SK-N-SH (cell line): ENCODE results near the gene FAM149A. TPM values are rescaled to one million over a fixed set of nuclear protein-coding genes. Genes with fewer than 3 reads are reported as not detected.

Experiments used
- CTCF ChIA-PET: fragments of 300-600, 350-600 bp; formaldehyde crosslinking; extraction: SDS; loops from one replicate; lab custom pipeline; 2021; lab: Yijun Ruan, JAX
- POLR2A ChIA-PET: fragments of 350-600 bp; sonication (Branson Sonifier 250); formaldehyde crosslinking; extraction: SDS; loops from one replicate; lab custom pipeline; 2020; ENCODE audit warnings: antibody characterized with exemption, inconsistent platforms; lab: Yijun Ruan, JAX
- DNase-seq: peaks from one replicate; pipeline ENCODE4 v3.0.0; 2012
- H2AFZ ChIP-seq: fragments of 200-600 bp; sonication (generic); 2 replicates; pipeline ENCODE4 v1.8.1; 2016; ENCODE audit warnings: antibody characterized with exemption, mild to moderate bottlenecking, low read depth
- H3F3A ChIP-seq: fragments of 200-600 bp; sonication (generic); replicated peaks from 2 replicates; pipeline ENCODE3; 2016; ENCODE audit warnings: antibody characterized with exemption, mild to moderate bottlenecking; ENCODE audit not compliant: insufficient read depth
- H3K27ac ChIP-seq, 2 experiments: fragments of 200-500 bp in 1 of 2; fragments of 200-600 bp in 1 of 2; sonication (Bioruptor generic) in 1 of 2; sonication (generic), shearing (Covaris generic) in 1 of 2; 2 replicates each; pipeline versions ENCODE4 v1.5.1 to v1.6.1; 2014 to 2016; ENCODE audit warnings: low read depth in 2 of 2, inconsistent platforms in 1 of 2, low read length in 1 of 2, mild to moderate bottlenecking in 1 of 2, mixed read lengths in 1 of 2
- H3K27me3 ChIP-seq: fragments of 200-600 bp; sonication (generic), shearing (Covaris generic); 2 replicates; pipeline ENCODE4 v1.6.1; 2016; ENCODE audit warnings: mixed run types; ENCODE audit not compliant: insufficient read depth
- H3K36me3 ChIP-seq, 2 experiments: fragments of 200-500 bp in 1 of 2; fragments of 200-600 bp in 1 of 2; sonication (Bioruptor generic) in 1 of 2; sonication (generic) in 1 of 2; replicated peaks in 1 of 2; 2 replicates each; pipeline versions ENCODE3 to v1.5.1; 2014 to 2016; ENCODE audit warnings: low read length in 1 of 2, mild to moderate bottlenecking in 1 of 2; ENCODE audit not compliant: insufficient read depth in 2 of 2, control insufficient read depth in 1 of 2
- H3K4me1 ChIP-seq, 2 experiments: fragments of 200-500 bp in 1 of 2; fragments of 200-600 bp in 1 of 2; sonication (Bioruptor generic) in 1 of 2; sonication (generic), shearing (Covaris generic) in 1 of 2; 2 replicates each; pipeline versions ENCODE4 v1.5.1 to v1.6.1; 2014 to 2016; ENCODE audit warnings: low read depth in 1 of 2, low read length in 1 of 2, mixed run types in 1 of 2; ENCODE audit not compliant: insufficient read depth in 2 of 2, control insufficient read depth in 1 of 2
- H3K4me2 ChIP-seq: fragments of 200-600 bp; sonication (generic), shearing (Covaris generic); 2 replicates; pipeline ENCODE4 v1.6.1; 2017; ENCODE audit warnings: mixed run types
- H3K4me3 ChIP-seq, 2 experiments: fragments of 200-500 bp in 1 of 2; fragments of 200-600 bp in 1 of 2; sonication (Bioruptor generic) in 1 of 2; sonication (generic), shearing (Covaris generic) in 1 of 2; 2 replicates each; pipeline versions ENCODE4 v1.5.1 to v1.8.1; 2014 to 2016; ENCODE audit warnings: low read depth in 2 of 2, inconsistent platforms in 1 of 2, low read length in 1 of 2, mild to moderate bottlenecking in 1 of 2, mixed read lengths in 1 of 2, moderate library complexity in 1 of 2
- H3K79me2 ChIP-seq: fragments of 200-600 bp; sonication (generic); 2 replicates; pipeline ENCODE4 v1.8.1; 2017; ENCODE audit warnings: mild to moderate bottlenecking; ENCODE audit not compliant: insufficient read depth
- H3K9ac ChIP-seq: fragments of 200-600 bp; sonication (generic); 2 replicates; pipeline ENCODE4 v1.6.1; 2017; ENCODE audit warnings: mixed run types
- H3K9me2 ChIP-seq: fragments of 200-600 bp; sonication (generic); 2 replicates; pipeline ENCODE4 v1.6.1; 2017; ENCODE audit warnings: mixed run types
- H3K9me3 ChIP-seq: fragments of 200-600 bp; sonication (generic); 2 replicates; pipeline ENCODE4 v1.6.1; 2017; ENCODE audit warnings: mixed run types, mild to moderate bottlenecking, moderate library complexity
- H4K20me1 ChIP-seq: fragments of 200-600 bp; sonication (generic); 2 replicates; pipeline ENCODE4 v1.6.1; 2017; ENCODE audit warnings: mild to moderate bottlenecking, mixed run types; ENCODE audit not compliant: insufficient read depth
- MEF2A ChIP-seq: IDR thresholded peaks from 2 replicates; pipeline ENCODE4 v1.4.0; 2012; ENCODE audit warnings: low read depth, borderline replicate concordance
- MXI1 ChIP-seq: IDR thresholded peaks from 2 replicates; pipeline ENCODE4 v1.6.1; 2012; ENCODE audit warnings: mild to moderate bottlenecking, low read depth, low read length, improper control_type of control experiment
- NFIC ChIP-seq: IDR thresholded peaks from 2 replicates; pipeline ENCODE4 v1.4.0; 2012; ENCODE audit warnings: borderline replicate concordance
- POLR2AphosphoS5 ChIP-seq: IDR thresholded peaks from 2 replicates; pipeline ENCODE4 v1.6.1; 2012; ENCODE audit warnings: low read depth, low read length
- RCOR1 ChIP-seq: fragments of 150-350 bp; IDR thresholded peaks from 2 replicates; pipeline ENCODE4 v1.6.1; 2017; ENCODE audit warnings: antibody characterized with exemption, low read length
- YY1 ChIP-seq: IDR thresholded peaks from 2 replicates; pipeline ENCODE4 v1.4.0; 2012; ENCODE audit warnings: low read depth, mild to moderate bottlenecking
- WGBS: methylation state at CpG from one replicate; pipeline ENCODE4 v1.1.6; 2017; ENCODE audit warnings: low lambda C conversion rate; 5-methylcytosine and 5-hydroxymethylcytosine counted together
- polyA plus RNA-seq, 3 experiments: library from polyadenylated mRNA; depleted of rRNA; stranded (reverse); fragments of >200 nt; gene quantifications; 2 replicates each; pipeline ENCODE4 v1.2.3, GENCODE V29; 2012
- TF ChIP-seq, protein P1 (sequence below): IDR thresholded peaks from 2 replicates; pipeline ENCODE4 v1.6.1; 2012; ENCODE audit warnings: mild to moderate bottlenecking, low read depth, low read length, moderate library complexity
- TF ChIP-seq, protein P2 (sequence below): IDR thresholded peaks from 2 replicates; pipeline ENCODE4; 2012
- TF ChIP-seq, protein P3 (sequence below): IDR thresholded peaks from 2 replicates; pipeline ENCODE4 v1.4.0; 2012; ENCODE audit warnings: low read depth, borderline replicate concordance
- TF ChIP-seq, protein P4 (sequence below): fragments of 200-600 bp; sonication (generic); IDR thresholded peaks from 2 replicates; pipeline ENCODE4 v1.6.1; 2017; ENCODE audit warnings: antibody characterized with exemption, mild to moderate bottlenecking, moderate library complexity
- TF ChIP-seq, protein P5 (sequence below): IDR thresholded peaks from 2 replicates; pipeline ENCODE4 v1.4.0; 2012; ENCODE audit warnings: low read depth, borderline replicate concordance

The FAM149A gene
- polyA plus RNA-seq, 1 of the 3 experiments (the other 2 are of a cell fraction), result 0.38 TPM

DNA sequence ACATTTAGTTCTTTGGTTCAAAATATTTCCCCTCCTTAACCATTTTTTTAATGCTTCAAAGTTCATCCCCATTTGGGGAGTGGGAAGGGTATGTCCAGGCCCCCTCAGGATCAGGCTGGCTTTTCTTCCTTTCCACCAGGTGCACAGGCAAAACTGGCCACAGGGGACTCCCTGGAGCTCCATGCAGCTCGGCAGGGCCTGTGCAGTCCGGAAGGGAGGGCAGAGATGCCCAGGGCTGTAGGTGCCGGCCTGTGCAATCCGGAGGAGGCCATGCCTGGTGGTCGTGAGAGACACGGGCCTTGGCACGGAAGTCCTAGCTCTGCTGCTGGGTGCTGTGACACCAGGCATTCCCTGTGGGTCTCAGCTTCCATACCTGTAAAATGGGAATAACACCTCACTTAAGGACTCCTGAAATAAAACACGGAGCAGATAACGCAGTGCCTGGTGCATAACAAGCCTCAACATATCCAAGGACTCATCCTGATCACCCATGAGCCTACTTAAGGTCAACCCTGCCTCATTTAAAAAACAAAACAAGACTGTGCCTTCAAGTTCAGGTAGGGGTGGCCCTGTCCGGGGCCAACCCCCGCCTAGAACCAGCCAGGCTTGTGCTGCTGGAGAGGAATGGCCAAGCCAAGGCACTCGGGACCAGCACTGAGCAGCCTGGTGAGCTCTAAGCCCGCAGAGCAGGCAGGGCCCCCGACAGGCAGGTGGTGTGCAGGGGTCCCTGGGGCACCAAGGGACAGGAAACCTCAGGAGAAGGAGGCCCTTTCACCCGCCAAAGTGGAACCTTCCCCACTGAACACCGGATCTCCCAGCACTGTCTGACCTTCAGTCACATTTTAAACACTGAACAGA, 65.7 kb downstream of the FAM149A start:
- H4K20me1 ChIP-seq, result no peaks in the 10 kb centered on the region
- no peaks in the 10 kb centered on the region for H3K79me2 ChIP-seq
- H2AFZ ChIP-seq, result no peak overlapping the region
- no peaks in the 10 kb centered on the region for H3K27me3 ChIP-seq
- ChIA-PET CTCF (interaction anchor here (1.0 to 1.4 kb wide), 2 partner anchors 14 to 20 kb away, joined by 4 to 5 read pairs; no protein-coding TSS in a partner anchor), POLR2A (no interaction called here)
- no peak overlapping the region for H3K4me3 ChIP-seq
- no peaks in the 10 kb centered on the region for H3F3A ChIP-seq
- H3K4me2 ChIP-seq, result no peak overlapping the region
- TF ChIP-seq, protein P1, sequence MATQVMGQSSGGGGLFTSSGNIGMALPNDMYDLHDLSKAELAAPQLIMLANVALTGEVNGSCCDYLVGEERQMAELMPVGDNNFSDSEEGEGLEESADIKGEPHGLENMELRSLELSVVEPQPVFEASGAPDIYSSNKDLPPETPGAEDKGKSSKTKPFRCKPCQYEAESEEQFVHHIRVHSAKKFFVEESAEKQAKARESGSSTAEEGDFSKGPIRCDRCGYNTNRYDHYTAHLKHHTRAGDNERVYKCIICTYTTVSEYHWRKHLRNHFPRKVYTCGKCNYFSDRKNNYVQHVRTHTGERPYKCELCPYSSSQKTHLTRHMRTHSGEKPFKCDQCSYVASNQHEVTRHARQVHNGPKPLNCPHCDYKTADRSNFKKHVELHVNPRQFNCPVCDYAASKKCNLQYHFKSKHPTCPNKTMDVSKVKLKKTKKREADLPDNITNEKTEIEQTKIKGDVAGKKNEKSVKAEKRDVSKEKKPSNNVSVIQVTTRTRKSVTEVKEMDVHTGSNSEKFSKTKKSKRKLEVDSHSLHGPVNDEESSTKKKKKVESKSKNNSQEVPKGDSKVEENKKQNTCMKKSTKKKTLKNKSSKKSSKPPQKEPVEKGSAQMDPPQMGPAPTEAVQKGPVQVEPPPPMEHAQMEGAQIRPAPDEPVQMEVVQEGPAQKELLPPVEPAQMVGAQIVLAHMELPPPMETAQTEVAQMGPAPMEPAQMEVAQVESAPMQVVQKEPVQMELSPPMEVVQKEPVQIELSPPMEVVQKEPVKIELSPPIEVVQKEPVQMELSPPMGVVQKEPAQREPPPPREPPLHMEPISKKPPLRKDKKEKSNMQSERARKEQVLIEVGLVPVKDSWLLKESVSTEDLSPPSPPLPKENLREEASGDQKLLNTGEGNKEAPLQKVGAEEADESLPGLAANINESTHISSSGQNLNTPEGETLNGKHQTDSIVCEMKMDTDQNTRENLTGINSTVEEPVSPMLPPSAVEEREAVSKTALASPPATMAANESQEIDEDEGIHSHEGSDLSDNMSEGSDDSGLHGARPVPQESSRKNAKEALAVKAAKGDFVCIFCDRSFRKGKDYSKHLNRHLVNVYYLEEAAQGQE, result no peak
- TF ChIP-seq MEF2A (no peak), NFIC (no peak), YY1 (no peak), POLR2AphosphoS5 (no peak), MXI1 (no peak), RCOR1 (no peak)
- TF ChIP-seq, protein P2, sequence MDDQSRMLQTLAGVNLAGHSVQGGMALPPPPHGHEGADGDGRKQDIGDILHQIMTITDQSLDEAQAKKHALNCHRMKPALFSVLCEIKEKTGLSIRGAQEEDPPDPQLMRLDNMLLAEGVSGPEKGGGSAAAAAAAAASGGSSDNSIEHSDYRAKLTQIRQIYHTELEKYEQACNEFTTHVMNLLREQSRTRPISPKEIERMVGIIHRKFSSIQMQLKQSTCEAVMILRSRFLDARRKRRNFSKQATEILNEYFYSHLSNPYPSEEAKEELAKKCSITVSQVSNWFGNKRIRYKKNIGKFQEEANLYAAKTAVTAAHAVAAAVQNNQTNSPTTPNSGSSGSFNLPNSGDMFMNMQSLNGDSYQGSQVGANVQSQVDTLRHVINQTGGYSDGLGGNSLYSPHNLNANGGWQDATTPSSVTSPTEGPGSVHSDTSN, result no peak
- TF ChIP-seq, protein P3, sequence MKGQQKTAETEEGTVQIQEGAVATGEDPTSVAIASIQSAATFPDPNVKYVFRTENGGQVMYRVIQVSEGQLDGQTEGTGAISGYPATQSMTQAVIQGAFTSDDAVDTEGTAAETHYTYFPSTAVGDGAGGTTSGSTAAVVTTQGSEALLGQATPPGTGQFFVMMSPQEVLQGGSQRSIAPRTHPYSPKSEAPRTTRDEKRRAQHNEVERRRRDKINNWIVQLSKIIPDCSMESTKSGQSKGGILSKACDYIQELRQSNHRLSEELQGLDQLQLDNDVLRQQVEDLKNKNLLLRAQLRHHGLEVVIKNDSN, result no peak
- TF ChIP-seq, protein P4, sequence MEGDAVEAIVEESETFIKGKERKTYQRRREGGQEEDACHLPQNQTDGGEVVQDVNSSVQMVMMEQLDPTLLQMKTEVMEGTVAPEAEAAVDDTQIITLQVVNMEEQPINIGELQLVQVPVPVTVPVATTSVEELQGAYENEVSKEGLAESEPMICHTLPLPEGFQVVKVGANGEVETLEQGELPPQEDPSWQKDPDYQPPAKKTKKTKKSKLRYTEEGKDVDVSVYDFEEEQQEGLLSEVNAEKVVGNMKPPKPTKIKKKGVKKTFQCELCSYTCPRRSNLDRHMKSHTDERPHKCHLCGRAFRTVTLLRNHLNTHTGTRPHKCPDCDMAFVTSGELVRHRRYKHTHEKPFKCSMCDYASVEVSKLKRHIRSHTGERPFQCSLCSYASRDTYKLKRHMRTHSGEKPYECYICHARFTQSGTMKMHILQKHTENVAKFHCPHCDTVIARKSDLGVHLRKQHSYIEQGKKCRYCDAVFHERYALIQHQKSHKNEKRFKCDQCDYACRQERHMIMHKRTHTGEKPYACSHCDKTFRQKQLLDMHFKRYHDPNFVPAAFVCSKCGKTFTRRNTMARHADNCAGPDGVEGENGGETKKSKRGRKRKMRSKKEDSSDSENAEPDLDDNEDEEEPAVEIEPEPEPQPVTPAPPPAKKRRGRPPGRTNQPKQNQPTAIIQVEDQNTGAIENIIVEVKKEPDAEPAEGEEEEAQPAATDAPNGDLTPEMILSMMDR, result no peak
- TF ChIP-seq, protein P5, sequence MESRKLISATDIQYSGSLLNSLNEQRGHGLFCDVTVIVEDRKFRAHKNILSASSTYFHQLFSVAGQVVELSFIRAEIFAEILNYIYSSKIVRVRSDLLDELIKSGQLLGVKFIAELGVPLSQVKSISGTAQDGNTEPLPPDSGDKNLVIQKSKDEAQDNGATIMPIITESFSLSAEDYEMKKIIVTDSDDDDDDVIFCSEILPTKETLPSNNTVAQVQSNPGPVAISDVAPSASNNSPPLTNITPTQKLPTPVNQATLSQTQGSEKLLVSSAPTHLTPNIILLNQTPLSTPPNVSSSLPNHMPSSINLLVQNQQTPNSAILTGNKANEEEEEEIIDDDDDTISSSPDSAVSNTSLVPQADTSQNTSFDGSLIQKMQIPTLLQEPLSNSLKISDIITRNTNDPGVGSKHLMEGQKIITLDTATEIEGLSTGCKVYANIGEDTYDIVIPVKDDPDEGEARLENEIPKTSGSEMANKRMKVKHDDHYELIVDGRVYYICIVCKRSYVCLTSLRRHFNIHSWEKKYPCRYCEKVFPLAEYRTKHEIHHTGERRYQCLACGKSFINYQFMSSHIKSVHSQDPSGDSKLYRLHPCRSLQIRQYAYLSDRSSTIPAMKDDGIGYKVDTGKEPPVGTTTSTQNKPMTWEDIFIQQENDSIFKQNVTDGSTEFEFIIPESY, result no peak
- no peaks in the 10 kb centered on the region for H3K4me1 ChIP-seq
- H3K9me3 ChIP-seq, result no peaks in the 10 kb centered on the region
- H3K36me3 ChIP-seq, result no peaks in the 10 kb centered on the region
- no peak overlapping the region for H3K9ac ChIP-seq
- WGBS, result 44% methylated on average over 5 of the region's 16 CpGs
- H3K27ac ChIP-seq, result no peak overlapping the region
- no peaks in the 10 kb centered on the region for H3K9me2 ChIP-seq
- DNase-seq, result no peak
